ENCODE data around the gene PLA2G6.

- TF ChIP-seq POLR2A (IDR thresholded peaks at IDR 0.05) = no peak
- TF ChIP-seq CTCF (IDR thresholded peaks at IDR 0.05) = no peak
- no peak for TF ChIP-seq EP300 (IDR thresholded peaks at IDR 0.05)
Observed at GRCh38 chr22:38109371-38110001, 72.1 kb downstream of the PLA2G6 start.

Data from ovary (tissue), 3 donors.